Midbrain (tissue), 1 donor: ENCODE data around the gene NPW.

ENCODE experiments used
- DNase-seq: peaks from one replicate; lab custom pipeline; 2025; lab: John Stamatoyannopoulos, UW

NPW gene

GRCh38 chr16:1984347-1985225, 35.0 kb upstream of the NPW start:
- DNase-seq: no peak

- no peak for DNase-seq
Observed at GRCh38 chr16:1985466-1986150, 34.0 kb upstream of the NPW start.

GRCh38 chr16:1987198-1987597, 32.4 kb upstream of the NPW start:
- DNase-seq: no peak

- no peak for DNase-seq
Observed at GRCh38 chr16:1989209-1990100, 30.1 kb upstream of the NPW start, which contains the start of gene SYNGR3. Gene SYNGR3, plus strand, starts transcription at chr16:1989970. Its CDS starts 133 bp downstream, at chr16:1990103.

- DNase-seq: no peak
Observed at GRCh38 chr16:1990101-1990350, 29.6 kb upstream of the NPW start.

- no peak for DNase-seq
Observed at GRCh38 chr16:1990351-1991134, 29.0 kb upstream of the NPW start.

GRCh38 chr16:1991135-1991551, 28.4 kb upstream of the NPW start:
- DNase-seq: no peak

- DNase-seq: no peak
Observed at GRCh38 chr16:1991588-1991947, 28.0 kb upstream of the NPW start.

- DNase-seq: peak; percentile 87
Observed at GRCh38 chr16:1991948-1992703, 27.5 kb upstream of the NPW start.

- no peak for DNase-seq
Observed at GRCh38 chr16:1992704-1993317, 26.8 kb upstream of the NPW start.

GRCh38 chr16:1993731-1994131, 25.9 kb upstream of the NPW start:
- no peak for DNase-seq

GRCh38 chr16:1997494-1998359, 21.9 kb upstream of the NPW start:
- no peak for DNase-seq

GRCh38 chr16:1998360-1998835, 21.2 kb upstream of the NPW start:
- DNase-seq: no peak

GRCh38 chr16:1998852-1999801, 20.5 kb upstream of the NPW start:
- no peak for DNase-seq

GRCh38 chr16:1999866-2000514, 19.6 kb upstream of the NPW start:
- no peak for DNase-seq

GRCh38 chr16:2001035-2001434, 18.6 kb upstream of the NPW start:
- no peak for DNase-seq

- no peak for DNase-seq
Observed at GRCh38 chr16:2001456-2002355, 17.9 kb upstream of the NPW start.
